GM21528 (cell line): ENCODE results near the gene OBSCN.

ENCODE experiments used
- ATAC-seq: cut with Tn5 transposase; IDR thresholded peaks from one replicate; pipeline ENCODE4 v1.9.1; 2021; ENCODE audit warnings: mild to moderate bottlenecking, moderate library complexity; ENCODE audit not compliant: unreplicated experiment, low FRiP score

The OBSCN gene

GRCh38 chr1:228420968-228421826 lies 213.4 kb downstream of the OBSCN start:
- ATAC-seq: no peak

- ATAC-seq: no peak
These were observed 215.7 kb downstream of the OBSCN start for GRCh38 chr1:228423404-228424053.

- ATAC-seq: no peak
These were observed 217.1 kb downstream of the OBSCN start for GRCh38 chr1:228424685-228425660.

- ATAC-seq: no peak
These were observed 218.8 kb downstream of the OBSCN start for GRCh38 chr1:228426518-228427175.

- no peak for ATAC-seq
These were observed 220.6 kb downstream of the OBSCN start for GRCh38 chr1:228428412-228428811.
